ENCODE measurements around the gene NUP133.

NUP133 gene

GRCh38 chr1:229452956-229453801 lies 55.0 kb downstream of the NUP133 start:
- peak; percentile 53 for TF ChIP-seq CTCF (IDR thresholded peaks at IDR 0.05; ENCODE audit: low read depth, low read length)
- no peak overlapping the region for H3K4me3 ChIP-seq (replicated peaks in 1 of 2; ENCODE audit: low read depth in 2 of 2, low read length in 2 of 2)
- peak; percentile 47 to 60 for DNase-seq (ENCODE audit: low read depth in 2 of 2)

- no peak for TF ChIP-seq CTCF (IDR thresholded peaks at IDR 0.05; ENCODE audit: low read depth, low read length)
- no peak overlapping the region for H3K4me3 ChIP-seq (replicated peaks in 1 of 2; ENCODE audit: low read depth in 2 of 2, low read length in 2 of 2)
- no peak for DNase-seq (ENCODE audit: low read depth in 2 of 2)
Measured at GRCh38 chr1:229448845-229449244, 59.3 kb downstream of the NUP133 start.

- no peak overlapping the region for H3K4me3 ChIP-seq (replicated peaks in 1 of 2; ENCODE audit: low read depth in 2 of 2, low read length in 2 of 2)
- no peak for TF ChIP-seq CTCF (IDR thresholded peaks at IDR 0.05; ENCODE audit: low read depth, low read length)
- no peak for DNase-seq (ENCODE audit: low read depth in 2 of 2)
Measured at GRCh38 chr1:229448354-229448753, 59.8 kb downstream of the NUP133 start.

- DNase-seq (ENCODE audit: low read depth in 2 of 2), result no peak
- no peak overlapping the region for H3K4me3 ChIP-seq (replicated peaks in 1 of 2; ENCODE audit: low read depth in 2 of 2, low read length in 2 of 2)
- no peak for TF ChIP-seq CTCF (IDR thresholded peaks at IDR 0.05; ENCODE audit: low read depth, low read length)
Measured at GRCh38 chr1:229447809-229448252, 60.3 kb downstream of the NUP133 start.

GRCh38 chr1:229445828-229446227 lies 62.3 kb downstream of the NUP133 start:
- no peak overlapping the region for H3K4me3 ChIP-seq (replicated peaks in 1 of 2; ENCODE audit: low read depth in 2 of 2, low read length in 2 of 2)
- TF ChIP-seq CTCF (IDR thresholded peaks at IDR 0.05; ENCODE audit: low read depth, low read length), result no peak
- DNase-seq (ENCODE audit: low read depth in 2 of 2), result no peak

GRCh38 chr1:229440851-229441537 lies 67.1 kb downstream of the NUP133 start:
- no peak for TF ChIP-seq CTCF (IDR thresholded peaks at IDR 0.05; ENCODE audit: low read depth, low read length)
- peak; percentile 52 to 70 for DNase-seq (ENCODE audit: low read depth in 2 of 2)
- no peak overlapping the region for H3K4me3 ChIP-seq (replicated peaks in 1 of 2; ENCODE audit: low read depth in 2 of 2, low read length in 2 of 2)
